ENCODE measurements around the gene SLC37A3. TPM values are rescaled to one million over a fixed set of nuclear protein-coding genes. Genes with fewer than 3 reads are reported as not detected.
A peak's percentile ranks its signal among the peaks of the same experiment; 100 is the strongest.
"Not testable (repeated sequence)": the region's sequence is repeated elsewhere in the genome, so short reads cannot be mapped to it uniquely, and the experiment has no call there.

Gene SLC37A3
- polyA plus RNA-seq, 2 of the 4 experiments (the other 2 are of a cell fraction) = 26.9 to 53.2 TPM

GRCh38 chr7:140416560-140416959, 18.2 kb upstream of the SLC37A3 start:
- Histone ChIP-seq H3K4me2 (no peak overlapping the region), H3K4me3 (no peak overlapping the region), H3K4me1 (no peaks in the 10 kb centered on the region), H3K27ac (no peak overlapping the region), H3K9me3 (peaks cover 4% of the 10 kb centered on the region; the same call in 1 of the 3 replicates)
- ChIA-PET CTCF (interaction anchor here (0.9 to 1.4 kb wide), 4 partner anchors 13 to 76 kb away, joined by 3 to 5 read pairs (median 4); partner anchors contain the start of gene RAB19), POLR2A (no interaction called here)
- ATAC-seq (0 out of 6 replicates have a peak, but pooled peaks of 1 of the 2 experiments have one; percentile 42), FAIRE-seq (no peak), DNase-seq (ENCODE audit: low read depth in 1 of 2, low spot score in 1 of 2) (no peak)
- WGBS (ENCODE audit: missing lambda C conversion rate) = 65% methylated on average over 8 of the region's 8 CpGs
- TF ChIP-seq EHF (CRISPR knock-in tag; IDR thresholded peaks at IDR 0.05) (no peak), HDAC2 (IDR thresholded peaks at IDR 0.05) (no peak), CBX2 (IDR thresholded peaks at IDR 0.05; ENCODE audit: borderline replicate concordance, low read depth) (no peak), BHLHE40 (IDR thresholded peaks at IDR 0.05; ENCODE audit: low read depth, low read length) (no peak), GATA3 (IDR thresholded peaks at IDR 0.05; ENCODE audit: borderline replicate concordance) (no peak), POLR2A (IDR thresholded peaks at IDR 0.05; ENCODE audit: low read length) (no peak), ZC3H11A (IDR thresholded peaks at IDR 0.05) (no peak), MYC (IDR thresholded peaks at IDR 0.05; ENCODE audit: borderline replicate concordance, low read length) (no peak), TFCP2L1 (CRISPR knock-in tag; IDR thresholded peaks at IDR 0.05) (no peak), KDM1A (IDR thresholded peaks at IDR 0.05; ENCODE audit: low read depth) (no peak), EHMT2 (IDR thresholded peaks at IDR 0.05; ENCODE audit: low read depth) (no peak), POLR2AphosphoS2 (conservative IDR thresholded peaks at IDR 0.05; ENCODE audit: low read length) (no peak), HOXA7 (CRISPR knock-in tag; IDR thresholded peaks at IDR 0.05) (no peak), ZNF302 (CRISPR knock-in tag; IDR thresholded peaks at IDR 0.05) (no peak), HMGXB4 (CRISPR knock-in tag; IDR thresholded peaks at IDR 0.05; ENCODE audit: borderline replicate concordance) (no peak), EP300 (IDR thresholded peaks at IDR 0.05) (no peak), RNF2 (IDR thresholded peaks at IDR 0.05; ENCODE audit: borderline replicate concordance, low read depth) (no peak), JUN (IDR thresholded peaks at IDR 0.05) (no peak), ZSCAN20 (CRISPR knock-in tag; IDR thresholded peaks at IDR 0.05) (no peak), CTCF (IDR thresholded peaks at IDR 0.05) (no peak)

- H3K27ac ChIP-seq; H3K9me3 ChIP-seq; ATAC-seq; H3K4me2 ChIP-seq; H3K4me1 ChIP-seq; H3K4me3 ChIP-seq; POLR2A ChIA-PET; FAIRE-seq; DNase-seq (ENCODE audit: low read depth in 1 of 2, low spot score in 1 of 2): not testable (repeated sequence)
- WGBS (ENCODE audit: missing lambda C conversion rate) = 78% methylated on average over 8 of the region's 9 CpGs
- CTCF ChIA-PET = interaction anchor here (0.9 to 1.4 kb wide), 4 partner anchors 13 to 77 kb away, joined by 3 to 5 read pairs (median 4); partner anchors contain the start of gene RAB19
These were observed 17.5 kb upstream of the SLC37A3 start for GRCh38 chr7:140415816-140416215.

- ChIA-PET POLR2A (no interaction called here), CTCF (interaction anchor here (1.1 to 1.2 kb wide), 2 partner anchors 20 to 78 kb away, joined by 3 read pairs; no protein-coding TSS in a partner anchor)
- DNase-seq (ENCODE audit: low read depth in 1 of 2, low spot score in 1 of 2) (no peak), ATAC-seq (no peak), FAIRE-seq (no peak)
- no peak overlapping the region for H3K27ac ChIP-seq
- 85% methylated on average over 3 of the region's 3 CpGs for WGBS (ENCODE audit: missing lambda C conversion rate)
- H3K9me3 ChIP-seq = peaks cover 4% of the 10 kb centered on the region; the same call in 1 of the 3 replicates
- no peak for TF ChIP-seq BHLHE40 (IDR thresholded peaks at IDR 0.05; ENCODE audit: low read depth, low read length)
- TF ChIP-seq RAD21 (conservative IDR thresholded peaks at IDR 0.05 in 1 of 2, IDR thresholded peaks at IDR 0.05 in 1 of 2) = no peak
- TF ChIP-seq BCL3 (IDR thresholded peaks at IDR 0.05) = no peak
- no peak for TF ChIP-seq PBX3 (IDR thresholded peaks at IDR 0.05)
- TF ChIP-seq ESRRA (IDR thresholded peaks at IDR 0.05; ENCODE audit: borderline replicate concordance, low read length) = no peak
- TF ChIP-seq MAZ (IDR thresholded peaks at IDR 0.05; ENCODE audit: borderline replicate concordance, low read depth, low read length) = no peak
- no peak for TF ChIP-seq CBX8 (IDR thresholded peaks at IDR 0.05)
- no peak for TF ChIP-seq GATA3 (IDR thresholded peaks at IDR 0.05; ENCODE audit: borderline replicate concordance)
- H3K4me3 ChIP-seq = no peak overlapping the region
- no peak overlapping the region for H3K4me2 ChIP-seq
- H3K4me1 ChIP-seq = no peaks in the 10 kb centered on the region
These were observed 17.0 kb upstream of the SLC37A3 start for GRCh38 chr7:140415361-140415760.
